Measurements from ENCODE around the gene LRFN4.

GRCh38 chr11:66835768-66836405 is 21.0 kb upstream of the LRFN4 start:
- TF ChIP-seq CTCF (IDR thresholded peaks at IDR 0.05 in 8 of 11, conservative IDR thresholded peaks at IDR 0.05 in 3 of 11) (no peak), POLR2AphosphoS5 (IDR thresholded peaks at IDR 0.05) (no peak)

Data from spleen (tissue), 7 donors.